AG20443 (cell line): Measurements from ENCODE around the gene HDGF.

Experiments
- DNase-seq: peaks from one replicate; pipeline ENCODE4 v3.0.0; 2012; ENCODE audit warnings: low spot score, mixed read lengths

The HDGF gene

DNA sequence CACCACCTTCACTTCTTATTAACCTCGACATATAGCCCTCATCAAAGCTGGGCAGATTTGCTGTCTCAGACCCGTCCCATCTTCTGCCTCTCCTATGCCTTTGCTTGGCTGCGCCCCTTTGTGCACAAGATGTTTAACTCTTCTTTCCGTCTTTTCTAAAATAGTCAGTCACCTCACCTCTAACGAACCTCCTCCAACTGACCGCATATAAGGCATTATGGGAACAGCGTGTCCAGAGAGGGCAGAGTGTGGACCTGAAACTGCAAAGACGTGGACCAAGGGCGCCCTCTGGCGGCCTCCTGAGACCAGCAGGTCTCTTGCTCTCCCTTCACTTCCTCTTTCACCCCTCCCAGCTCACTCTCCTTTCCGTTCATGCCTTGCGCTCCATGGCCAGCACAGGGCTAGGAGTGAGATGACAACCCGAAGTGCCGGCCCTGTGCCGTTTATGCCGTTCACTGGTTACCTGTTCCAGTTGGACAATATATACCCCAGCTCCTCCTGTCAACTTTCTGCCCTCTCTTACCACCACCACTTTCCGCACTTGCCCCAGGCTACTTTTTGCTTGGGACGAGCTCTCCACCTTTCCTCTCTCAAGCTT lies 25.7 kb downstream of the HDGF start:
- DNase-seq = peak; percentile 86

DNA sequence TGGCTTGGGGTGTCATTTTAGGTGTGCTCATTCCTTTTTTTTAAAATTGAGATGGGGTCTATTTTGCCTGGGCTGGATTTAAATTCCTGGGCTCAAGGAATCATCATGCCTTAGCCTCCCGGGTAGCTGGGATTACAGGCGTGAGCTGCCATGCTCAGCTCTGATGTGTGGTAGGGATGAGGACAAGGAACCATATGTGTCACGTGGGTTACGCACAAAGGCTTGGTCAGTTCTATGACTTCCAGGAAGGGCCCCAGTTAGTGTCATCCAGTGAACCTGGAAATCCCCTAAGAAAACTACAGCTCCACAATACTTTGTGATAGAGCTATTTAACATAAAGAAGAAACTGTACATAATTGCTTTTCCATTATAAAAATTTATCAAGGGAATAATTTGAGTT lies 29.9 kb downstream of the HDGF start:
- no peak for DNase-seq

DNA sequence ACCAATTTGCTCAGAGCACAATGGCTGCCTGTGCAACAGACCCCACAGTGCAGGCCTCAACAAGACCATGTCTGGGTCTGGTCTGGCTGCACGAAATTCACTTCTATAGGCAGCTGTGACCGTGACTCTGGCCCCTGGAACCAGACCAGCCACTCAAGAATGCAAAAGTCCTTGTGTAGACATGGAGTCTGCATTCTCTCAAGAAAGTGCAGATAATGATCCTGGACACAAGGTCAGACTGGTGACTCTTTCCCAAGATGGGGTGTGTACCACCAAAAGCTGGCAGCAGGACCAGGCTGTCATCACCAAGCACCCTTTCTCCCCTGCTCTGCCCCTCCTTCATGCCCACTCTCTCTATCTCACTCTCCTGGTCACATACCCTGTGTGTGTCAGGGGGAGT lies 30.3 kb downstream of the HDGF start:
- DNase-seq = no peak

DNA sequence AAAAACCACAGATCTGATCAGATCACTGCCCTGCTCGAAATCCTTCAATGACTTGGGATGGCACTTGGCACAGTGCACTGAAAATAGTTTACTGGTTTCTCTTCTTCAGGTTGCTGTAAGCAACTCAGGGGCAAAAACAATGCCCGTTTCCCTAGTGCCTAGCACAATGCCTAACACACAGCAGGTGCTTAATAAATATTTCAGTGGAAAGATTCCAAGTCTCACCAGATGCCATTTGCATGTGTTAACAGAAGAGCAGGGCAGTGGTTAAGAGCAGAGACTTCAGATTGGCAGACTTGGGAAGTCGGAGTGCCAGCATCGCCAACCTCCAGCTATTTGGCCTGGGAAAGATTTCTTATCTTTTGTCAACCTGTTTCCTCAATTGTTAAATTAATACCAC lies 34.1 kb downstream of the HDGF start:
- no peak for DNase-seq

DNA sequence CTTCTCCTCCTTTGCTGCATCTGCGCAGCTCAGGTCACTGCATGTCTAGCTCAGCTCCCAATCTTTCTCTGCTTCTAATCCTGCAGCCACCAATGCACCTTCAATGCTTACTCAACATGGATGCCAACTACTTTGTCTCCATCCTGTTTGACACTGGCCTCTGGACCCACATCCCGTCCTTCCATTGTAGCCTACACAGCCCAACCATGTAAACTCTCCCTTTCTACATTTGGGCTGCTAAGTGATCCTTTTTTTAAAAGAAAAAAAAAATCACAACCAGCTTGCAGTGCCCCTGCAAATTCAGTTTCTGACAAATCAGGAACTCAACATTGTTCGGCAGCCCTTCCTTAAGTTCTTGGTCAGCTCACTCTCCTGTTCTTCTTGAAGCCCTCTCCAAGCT lies 36.6 kb downstream of the HDGF start:
- DNase-seq = no peak

DNA sequence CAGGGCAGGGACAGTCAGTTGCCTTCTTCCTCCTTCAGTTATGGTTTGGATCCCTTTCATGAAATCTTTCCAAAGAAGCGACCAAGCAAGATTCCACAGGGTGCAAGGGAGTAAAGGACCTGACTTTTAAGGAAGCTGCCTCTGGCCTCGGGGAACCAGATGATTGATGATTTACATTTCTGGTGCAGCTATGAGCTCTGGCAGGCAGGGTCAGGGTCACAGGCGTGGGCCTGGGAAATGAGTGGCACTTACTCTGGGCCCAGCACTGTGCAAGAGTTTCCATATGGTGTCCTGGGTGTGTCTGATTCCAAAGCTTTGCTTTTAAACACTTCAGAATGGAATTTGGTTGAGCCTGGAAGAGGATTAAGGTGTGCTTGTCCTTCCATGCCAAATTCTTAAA lies 38.8 kb downstream of the HDGF start:
- no peak for DNase-seq

DNA sequence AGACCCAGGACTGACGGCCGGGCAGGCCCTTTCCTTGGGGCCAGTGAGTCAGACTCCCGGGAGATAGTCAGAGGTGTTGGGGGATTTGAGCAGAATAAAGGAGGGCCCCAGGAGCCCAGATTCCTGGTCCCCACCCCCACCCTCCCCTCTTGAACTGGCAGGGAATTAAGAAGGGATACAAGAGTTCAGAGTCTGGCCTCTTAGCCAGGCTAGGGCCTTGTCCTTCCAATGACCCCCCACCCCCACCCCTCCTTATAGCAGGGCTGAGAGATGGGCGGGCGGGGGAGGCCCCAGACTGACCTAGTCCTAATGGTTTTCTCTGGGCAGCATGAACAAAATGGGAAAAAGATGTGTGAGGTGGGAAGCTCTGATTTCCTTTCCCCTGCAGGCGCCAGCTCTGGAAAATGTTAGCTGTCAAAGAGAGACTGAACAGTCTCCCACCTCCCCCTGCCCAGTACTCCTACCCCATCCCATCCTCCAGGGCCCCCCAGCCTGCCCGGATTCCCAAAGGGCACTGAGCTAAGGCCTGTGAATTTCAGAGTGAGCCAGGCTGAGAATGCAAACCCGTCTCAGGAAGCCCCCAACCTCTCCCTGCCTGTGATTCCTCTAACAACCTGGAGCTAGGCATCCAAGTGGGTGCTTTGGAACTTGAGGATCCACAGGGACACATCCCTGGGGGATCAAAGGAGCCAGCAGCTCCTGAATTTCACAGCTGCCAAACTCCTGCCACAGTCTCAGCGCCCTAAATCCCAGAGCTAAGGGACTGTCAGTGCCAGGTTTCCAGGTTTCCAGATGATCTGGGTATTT lies 40.3 kb downstream of the HDGF start:
- no peak for DNase-seq

DNA sequence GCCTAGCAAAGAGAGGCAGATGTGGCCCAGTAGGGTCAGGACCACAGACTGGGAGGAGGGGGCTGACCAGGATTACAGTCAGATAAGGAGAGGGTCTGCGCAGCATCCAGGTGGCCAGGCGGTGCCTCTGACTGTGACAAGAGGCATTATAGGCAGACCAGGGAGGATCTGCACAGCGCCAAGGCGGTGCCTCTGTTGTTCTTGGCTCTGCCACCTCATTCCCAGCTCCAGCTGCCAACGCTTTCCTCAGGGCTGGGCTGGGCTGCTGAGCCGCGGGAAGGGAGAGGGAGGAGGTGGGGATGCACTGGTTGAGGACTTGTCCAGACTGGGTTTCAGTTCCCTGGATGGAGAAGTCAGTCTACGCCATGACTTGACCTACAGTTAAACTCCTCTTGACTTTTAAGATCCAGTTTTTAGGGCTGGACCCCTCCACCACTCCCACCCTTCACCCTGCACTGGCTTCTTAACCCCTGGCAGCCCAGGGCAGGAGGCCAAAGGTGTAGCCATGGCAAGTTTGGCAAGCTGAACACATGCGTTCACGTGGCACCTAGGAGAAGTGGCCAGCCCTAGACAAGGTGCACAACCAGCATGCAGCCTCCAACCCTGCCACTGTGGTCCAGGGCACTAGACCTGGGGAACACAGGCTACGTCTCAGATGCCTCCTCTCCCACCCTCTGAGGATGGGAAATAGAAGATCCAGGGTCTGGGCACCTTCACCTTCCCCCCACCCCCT lies 41.6 kb downstream of the HDGF start:
- peak; percentile 93 for DNase-seq

DNA sequence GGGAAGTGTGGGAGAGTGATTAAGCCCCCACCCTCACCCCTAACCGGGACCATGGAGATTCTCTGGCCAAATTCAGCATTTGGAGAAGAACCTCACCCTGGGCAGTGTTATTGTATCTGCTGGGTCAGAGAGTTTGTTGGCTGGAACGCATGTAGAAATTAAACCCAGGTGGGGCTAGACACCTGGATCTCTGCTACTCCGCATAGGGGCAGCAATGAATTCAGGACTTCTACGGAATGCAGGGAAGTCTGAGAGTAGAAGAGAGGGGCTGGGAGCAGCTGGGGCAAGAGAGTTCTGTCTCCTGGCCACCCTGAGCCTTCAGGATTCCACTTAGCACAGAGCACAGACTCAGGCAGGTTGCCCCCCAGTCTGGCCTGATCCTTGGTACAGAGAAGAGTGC lies 42.4 kb downstream of the HDGF start:
- DNase-seq = no peak

DNA sequence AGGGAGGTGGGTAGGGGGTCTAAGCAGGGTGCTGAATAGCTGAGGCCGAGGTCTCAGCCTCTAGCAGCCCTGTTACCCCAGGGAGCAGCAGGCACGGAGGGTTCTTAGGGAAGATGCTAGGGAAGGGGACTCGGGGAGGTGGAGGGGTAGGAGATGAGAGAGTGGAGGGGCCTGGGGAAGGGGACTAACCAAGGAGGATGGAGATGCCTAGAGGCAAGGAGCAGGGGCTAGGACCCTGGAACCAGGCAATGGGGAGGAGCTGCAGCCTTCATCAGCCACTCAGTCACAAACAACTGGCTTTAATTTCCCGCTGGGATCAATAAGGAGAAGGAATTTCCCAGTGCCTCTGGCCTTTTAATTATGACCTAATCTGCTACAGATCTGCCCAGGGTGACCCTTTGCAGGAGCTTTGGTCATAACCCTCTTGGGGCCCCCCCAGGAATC lies 43.2 kb downstream of the HDGF start:
- peak; percentile 34 for DNase-seq

DNA sequence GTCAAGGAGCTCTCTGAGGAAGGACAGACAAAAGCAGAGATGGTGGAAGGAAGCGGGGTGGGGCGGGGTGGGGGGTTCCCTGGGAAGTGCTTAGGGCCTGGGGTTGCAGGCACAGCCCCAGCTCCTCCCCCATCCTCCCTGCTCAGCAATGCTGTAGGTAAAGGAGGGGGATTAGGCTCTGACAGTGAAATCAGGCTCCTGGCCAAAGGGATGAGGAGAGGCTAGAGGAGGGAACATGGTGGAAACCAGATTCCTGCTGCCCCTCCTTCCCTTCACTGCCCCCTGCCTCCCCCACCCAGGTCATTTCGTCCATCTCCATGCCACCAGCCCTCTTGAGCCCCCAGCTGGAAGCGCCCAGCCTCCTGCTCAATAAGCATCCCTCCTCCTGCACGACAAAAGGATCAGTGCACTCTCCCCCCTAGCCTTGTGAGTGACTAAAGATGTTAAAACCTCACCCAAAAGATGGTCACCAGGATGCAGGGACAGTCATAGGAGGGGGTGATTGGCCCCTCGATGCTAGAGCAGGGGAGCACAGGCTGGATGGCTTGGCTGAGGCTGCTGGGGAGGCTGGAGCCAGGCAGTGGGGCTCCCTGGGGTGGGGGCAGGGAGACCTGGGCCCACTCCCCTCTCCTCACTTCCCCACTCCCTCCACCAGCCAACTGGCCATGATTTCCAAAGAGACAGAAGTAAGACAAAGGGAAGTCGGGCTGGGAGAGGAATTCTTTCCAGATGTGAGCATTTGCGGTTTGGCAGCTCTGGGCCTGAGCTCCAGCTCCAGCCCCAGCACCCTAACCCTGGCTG lies 43.9 kb downstream of the HDGF start:
- peak; percentile 75 for DNase-seq

DNA sequence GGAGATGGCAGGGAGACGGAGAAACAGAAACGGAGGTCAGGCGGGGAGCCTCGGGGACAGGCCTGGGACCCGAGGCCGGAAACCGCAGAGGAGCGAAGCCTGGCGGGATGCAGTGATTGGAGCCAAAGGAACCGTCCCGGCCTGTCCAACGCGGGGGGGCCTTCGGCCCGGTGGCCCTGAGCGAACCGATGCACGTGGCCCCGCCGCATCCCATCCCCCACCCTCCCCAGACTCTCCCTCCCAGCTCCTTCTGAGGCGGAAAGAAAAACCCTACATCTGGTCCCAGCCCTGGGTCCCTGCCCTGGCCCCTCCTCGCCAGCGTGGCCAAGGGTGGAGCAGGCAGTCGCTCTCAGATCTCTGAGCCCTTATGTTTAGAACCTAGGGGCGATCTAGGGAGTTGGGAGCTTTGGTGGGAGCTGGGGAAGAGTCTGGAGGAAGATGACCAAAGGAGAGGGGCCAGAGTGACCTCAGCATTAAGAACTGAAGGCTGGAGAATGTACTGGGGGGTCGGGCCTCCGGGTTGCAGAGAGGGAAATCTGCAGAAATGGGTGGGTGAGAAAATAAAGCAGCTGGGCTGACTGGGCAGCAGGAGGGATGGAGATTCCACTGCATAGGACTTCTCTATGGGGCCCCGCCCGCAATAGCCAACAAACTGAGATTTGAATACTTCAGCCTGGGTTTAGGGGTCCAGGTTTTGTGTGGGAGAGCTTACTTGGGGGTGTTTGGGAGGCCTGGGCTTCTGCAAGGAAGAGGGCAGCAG lies 44.6 kb downstream of the HDGF start:
- DNase-seq = peak; percentile 78

DNA sequence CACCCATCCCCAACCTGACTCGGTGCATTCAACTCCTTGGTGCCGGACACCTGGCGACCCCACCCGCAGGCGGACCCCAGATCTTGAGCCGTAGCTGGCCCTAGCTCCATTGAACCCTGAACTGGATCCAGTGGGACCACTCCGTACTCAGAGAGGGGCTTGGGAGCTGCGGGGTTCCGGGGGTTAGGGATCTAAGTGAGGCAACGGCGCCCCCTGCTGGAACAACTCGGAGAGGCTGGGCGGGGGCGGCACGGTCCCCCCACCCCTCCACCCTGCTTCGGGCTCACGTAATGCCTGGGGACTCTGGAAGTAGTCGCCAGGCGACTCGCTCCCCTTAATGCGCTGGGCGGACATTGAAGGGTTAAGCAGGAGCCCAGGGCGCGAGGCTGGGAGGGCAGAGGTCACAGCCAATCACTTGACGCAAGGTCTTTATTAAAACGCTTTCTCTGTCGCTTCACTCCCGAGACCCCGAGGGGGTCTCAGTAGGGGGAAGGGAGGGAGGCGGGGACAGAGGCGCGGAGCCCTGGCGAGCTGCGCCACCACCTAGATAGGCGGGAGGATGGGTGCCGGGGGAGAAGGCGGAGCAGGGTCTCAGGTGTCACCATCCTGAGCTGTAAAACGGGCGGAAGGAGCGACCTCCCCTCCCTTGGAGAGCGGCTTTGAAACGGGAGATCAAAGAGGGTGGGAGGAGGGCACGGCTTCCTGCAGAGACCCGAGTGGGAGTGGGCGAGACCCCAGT lies 45.4 kb downstream of the HDGF start:
- DNase-seq = peak; percentile 82

DNA sequence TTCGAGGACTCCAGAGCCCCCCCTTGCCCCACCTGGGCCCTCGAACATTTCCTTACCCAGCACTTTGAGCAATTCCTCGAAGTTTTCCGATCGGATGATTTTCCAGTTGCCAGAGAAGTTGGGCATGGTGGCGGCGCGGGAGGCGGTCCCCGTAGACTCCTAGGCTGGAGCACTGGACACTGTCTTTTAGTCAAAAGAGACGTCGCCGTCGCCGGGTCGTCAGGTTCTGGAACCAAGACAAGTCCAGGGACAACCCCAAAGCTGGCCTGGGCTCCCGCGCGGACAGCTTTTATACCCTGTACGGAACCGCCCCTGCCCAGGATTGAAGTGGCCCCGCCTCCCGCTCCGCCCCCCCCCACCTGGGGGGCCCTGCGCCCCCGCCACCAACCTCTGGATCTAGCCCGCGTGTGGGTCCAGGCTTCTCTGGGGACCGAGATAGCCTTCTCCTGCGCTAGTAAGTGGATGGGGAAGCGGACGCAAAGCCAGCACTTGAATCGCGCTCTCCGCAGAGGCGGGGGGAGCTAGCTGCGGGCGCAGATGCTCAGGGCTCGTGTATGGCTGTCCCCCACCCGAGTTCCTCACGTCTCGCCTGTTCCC lies 46.1 kb downstream of the HDGF start, which contains the start of gene CRABP2:
TSS of gene CRABP2 (minus strand) at position 263 of the 597 bp plus-strand sequence. CDS start at position 126, 137 bp downstream.
- peak; percentile 42 for DNase-seq

DNA sequence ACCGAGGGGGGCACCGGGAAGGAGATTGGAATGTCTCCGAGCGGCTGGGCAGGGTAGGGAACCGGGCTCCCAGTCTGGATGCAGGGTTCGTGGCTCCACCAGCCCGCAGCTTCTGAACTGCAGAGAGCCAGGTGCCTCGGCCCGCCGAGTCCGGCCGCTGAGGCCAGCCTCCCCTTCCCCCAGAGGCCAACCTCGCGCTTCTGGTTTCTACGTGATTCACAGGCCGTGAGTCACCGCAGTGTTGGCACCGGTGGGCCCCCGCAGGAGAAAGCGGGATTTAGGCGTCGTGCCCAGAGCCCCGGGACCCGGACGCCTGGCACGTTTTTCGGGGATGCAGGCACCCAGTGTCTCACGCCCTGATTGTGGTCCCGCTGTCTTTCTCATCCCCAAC lies 46.5 kb downstream of the HDGF start:
- DNase-seq = peak; percentile 78

DNA sequence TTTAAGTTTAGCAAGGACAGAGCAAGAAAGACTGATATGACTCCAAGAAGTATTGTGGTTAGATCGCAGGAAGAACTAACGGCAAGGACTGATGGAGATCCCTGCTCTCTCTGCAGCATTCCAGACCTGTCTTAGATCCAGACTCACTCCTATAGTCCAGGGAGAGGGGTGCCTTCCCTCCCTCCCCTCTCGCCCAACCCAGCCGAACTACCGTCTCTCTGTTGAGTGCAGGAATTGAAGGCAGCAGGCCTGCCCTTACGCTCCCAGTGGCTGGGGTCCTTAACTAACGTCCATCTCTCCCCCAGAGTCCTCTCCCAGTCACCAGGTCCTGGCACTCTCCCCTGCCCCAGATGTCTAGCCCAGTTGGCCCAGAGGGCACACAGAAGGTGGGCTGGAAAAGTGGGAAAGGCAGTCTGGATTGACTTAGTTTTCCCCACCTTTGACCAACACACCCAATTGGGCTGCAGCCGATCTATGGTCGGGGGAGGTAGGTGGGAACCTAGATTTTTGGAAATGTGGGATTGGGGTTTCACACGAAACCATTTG lies 47.2 kb downstream of the HDGF start:
- DNase-seq = no peak

DNA sequence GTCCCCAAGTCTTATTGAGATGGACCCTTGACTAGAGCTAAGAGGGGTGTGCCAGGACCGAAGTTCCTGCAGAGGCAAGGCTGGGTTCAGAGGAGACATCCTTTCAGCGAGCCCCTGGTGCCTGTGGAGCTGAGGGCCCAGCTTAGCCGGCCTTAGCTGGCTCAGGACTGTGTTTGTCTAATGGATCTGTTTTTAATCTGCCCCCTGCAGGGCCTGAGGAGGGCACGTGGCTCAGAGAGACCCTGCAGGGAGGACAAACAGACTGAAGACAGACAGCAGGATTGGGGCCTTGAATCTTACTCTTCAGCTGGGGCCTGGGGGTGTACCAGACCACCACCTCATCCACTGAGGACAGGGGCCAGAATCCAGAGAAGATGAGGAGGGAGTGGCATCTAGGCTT lies 47.7 kb downstream of the HDGF start:
- DNase-seq = no peak

DNA sequence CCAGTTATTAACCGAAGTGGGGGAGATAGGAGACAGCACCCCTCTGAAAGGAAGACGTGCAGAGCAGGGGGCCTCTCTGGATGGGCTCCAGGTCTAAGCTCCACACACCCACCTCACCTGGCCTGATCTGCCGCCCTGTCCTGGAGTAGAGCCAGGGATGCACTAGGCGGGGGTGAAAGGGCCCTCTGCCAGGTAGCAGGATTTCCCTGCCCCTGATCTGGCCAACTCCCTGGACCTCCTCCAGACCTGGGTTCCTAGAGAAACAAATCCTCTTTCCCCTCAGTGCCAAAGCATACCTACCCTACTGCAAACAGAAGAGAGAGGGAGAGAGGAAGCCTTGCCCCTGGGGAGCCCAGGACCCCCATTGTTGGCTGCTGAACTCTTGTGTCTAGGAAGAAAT lies 48.1 kb downstream of the HDGF start:
- no peak for DNase-seq

DNA sequence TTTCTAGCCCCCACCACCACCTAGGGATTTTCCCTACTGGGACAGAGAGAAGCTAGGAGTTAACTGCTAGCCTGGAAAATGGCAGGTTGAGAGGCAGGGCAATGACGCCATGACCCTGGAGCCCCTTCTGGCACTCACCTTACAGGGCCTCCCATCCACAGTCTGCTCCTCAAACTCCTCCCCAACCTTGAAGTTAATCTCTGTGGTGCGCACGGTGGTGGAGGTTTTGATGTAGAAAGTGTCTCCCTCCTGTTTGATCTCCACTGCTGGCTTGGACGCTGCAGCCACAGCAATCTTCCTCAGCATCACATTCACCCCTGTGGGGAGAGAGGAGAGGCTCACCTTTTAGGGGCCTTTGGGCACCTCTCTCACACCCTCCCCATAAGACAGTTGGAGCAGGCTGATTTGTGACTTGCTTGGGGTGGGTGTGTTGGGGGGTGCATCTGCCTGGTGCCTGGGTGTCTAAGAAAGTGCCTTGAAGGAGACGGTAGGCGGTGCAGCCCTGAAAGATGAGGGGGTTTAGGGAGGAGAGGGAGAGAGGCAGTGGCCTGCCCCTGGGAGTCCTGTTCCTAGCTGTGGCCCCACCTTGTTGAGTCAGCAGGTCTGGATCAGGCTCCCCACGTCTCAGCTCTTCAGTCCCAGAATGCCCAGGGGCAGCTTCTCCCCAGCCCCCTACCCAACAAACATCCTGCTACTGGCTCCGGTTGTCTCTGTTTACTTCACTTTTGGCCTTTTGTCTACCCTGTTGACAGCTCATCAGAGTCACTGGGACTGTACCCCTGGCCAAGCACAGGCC lies 50.5 kb downstream of the HDGF start:
- no peak for DNase-seq
